ENCODE results near the gene SYNC. TPM values are rescaled to one million over a fixed set of nuclear protein-coding genes. Genes with fewer than 3 reads are reported as not detected.

Gene SYNC
- total RNA-seq, 2 experiments from 2014 or later = not detected

DNA sequence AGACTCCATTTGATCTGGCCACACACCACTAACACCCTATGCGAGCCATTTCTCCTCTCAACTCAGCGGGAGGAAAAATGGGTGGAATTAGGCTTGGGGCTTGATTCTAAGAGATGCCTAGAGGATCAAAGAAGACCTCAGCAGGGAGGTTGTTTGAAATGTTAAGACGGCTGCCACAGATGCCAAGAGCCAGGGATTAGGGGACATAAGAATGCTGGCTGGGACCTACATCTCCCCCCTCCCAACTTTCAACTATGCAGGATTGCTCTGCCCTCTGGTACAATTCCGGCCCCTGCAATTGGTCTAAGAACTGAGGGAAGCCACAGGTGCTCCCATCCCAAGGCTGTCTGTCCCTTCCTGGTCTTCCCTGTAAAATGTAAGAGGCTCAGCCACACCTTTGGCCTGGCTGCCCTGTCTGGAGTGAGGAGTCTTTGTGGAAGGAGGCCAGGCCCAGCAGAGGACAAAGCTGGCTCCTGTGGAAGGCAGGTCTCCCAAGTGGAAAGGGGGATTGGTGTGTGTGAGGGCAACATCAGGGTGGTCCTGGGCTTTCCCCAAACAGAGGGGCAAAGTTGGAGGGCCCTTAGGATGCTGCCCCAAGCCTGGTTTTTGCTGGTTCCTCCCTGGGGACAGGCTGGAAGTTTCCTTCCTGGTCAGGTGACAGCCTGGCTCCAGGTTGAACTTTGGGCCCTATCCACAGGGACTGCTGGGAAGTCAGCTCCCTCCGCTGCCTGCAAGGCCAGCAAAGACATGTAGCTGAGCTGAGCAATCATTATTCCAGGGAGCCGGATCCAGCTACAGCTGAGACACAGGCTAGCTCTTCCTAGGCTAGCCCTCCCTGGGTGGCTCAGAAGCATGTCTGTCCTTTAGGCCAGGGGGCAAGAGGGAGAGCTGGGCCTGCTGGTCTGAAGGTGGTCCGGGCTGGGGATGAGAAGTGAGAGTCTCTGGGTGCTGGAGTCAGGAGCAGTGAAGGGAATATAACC lies 34.5 kb upstream of the SYNC start:
- H3K9me3 Mint-ChIP-seq = no peaks in the 10 kb centered on the region
- no peak overlapping the region for H3K27ac Mint-ChIP-seq
- no peak overlapping the region for H3K4me3 Mint-ChIP-seq
- peaks cover 16% of the 10 kb centered on the region for H3K27me3 Mint-ChIP-seq
- no peaks in the 10 kb centered on the region for H3K4me1 Mint-ChIP-seq
- H3K36me3 Mint-ChIP-seq (ENCODE audit: low read depth) = no peaks in the 10 kb centered on the region
- POLR2A ChIA-PET = no interaction called here
- DNase-seq = no peak
- CTCF ChIA-PET = interaction anchor here (0.8 to 1.5 kb wide), 2 partner anchors 12 to 25 kb away, joined by 3 read pairs; no protein-coding TSS in a partner anchor

GRCh38 chr1:32733582-32734321 lies 31.2 kb upstream of the SYNC start:
- CTCF ChIA-PET = interaction anchor here (0.8 kb wide), 1 partner anchor 22 kb away, joined by 4 read pairs; no protein-coding TSS in a partner anchor
- no peak for DNase-seq
- Mint-ChIP-seq H3K27ac (no peak overlapping the region), H3K4me3 (no peak overlapping the region), H3K9me3 (no peaks in the 10 kb centered on the region), H3K36me3 (ENCODE audit: low read depth) (no peaks in the 10 kb centered on the region), H3K27me3 (peaks cover 4% of the 10 kb centered on the region), H3K4me1 (peaks cover 10% of the 10 kb centered on the region)
- POLR2A ChIA-PET = no interaction called here

GRCh38 chr1:32729254-32730046 lies 26.9 kb upstream of the SYNC start:
- POLR2A ChIA-PET = no interaction called here
- H3K27ac Mint-ChIP-seq = no peak overlapping the region
- H3K4me1 Mint-ChIP-seq = peaks cover 25% of the 10 kb centered on the region
- H3K9me3 Mint-ChIP-seq = no peaks in the 10 kb centered on the region
- DNase-seq = no peak
- CTCF ChIA-PET = interaction anchor here (1.1 to 2.9 kb wide), 3 partner anchors 17 to 209 kb away, joined by 3 to 16 read pairs (median 3); no protein-coding TSS in a partner anchor
- H3K36me3 Mint-ChIP-seq (ENCODE audit: low read depth) = no peaks in the 10 kb centered on the region
- H3K27me3 Mint-ChIP-seq = no peaks in the 10 kb centered on the region
- no peak overlapping the region for H3K4me3 Mint-ChIP-seq

GRCh38 chr1:32728413-32729077 lies 26.0 kb upstream of the SYNC start:
- Mint-ChIP-seq H3K4me1 (peaks cover 26% of the 10 kb centered on the region), H3K9me3 (no peaks in the 10 kb centered on the region), H3K36me3 (ENCODE audit: low read depth) (no peaks in the 10 kb centered on the region), H3K27me3 (no peaks in the 10 kb centered on the region), H3K27ac (no peak overlapping the region), H3K4me3 (no peak overlapping the region)
- DNase-seq = no peak
- CTCF ChIA-PET = interaction anchor here (0.7 to 2.9 kb wide), 6 partner anchors 11 to 370 kb away, joined by 3 to 16 read pairs (median 4); no protein-coding TSS in a partner anchor
- POLR2A ChIA-PET = no interaction called here

DNA sequence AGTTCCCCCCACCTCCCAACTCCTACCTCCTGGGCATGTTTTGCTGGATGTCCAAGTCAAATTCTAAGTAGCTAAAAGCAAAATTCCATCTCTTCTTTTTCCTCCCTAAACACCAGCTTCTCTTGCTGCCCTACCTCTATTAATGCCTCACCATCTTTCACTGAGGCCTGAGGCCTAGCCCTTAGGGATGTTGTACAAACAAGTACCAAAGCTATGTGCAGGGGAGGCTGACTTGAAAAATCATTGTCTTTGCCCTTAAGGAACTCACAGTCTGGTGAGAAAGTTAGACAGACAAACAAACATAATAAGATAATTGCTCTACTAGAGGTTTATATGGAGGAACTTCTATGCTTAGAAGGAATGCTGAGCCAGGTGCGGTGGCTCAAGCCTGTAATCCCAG lies 25.3 kb upstream of the SYNC start:
- Mint-ChIP-seq H3K9me3 (no peaks in the 10 kb centered on the region), H3K36me3 (ENCODE audit: low read depth) (no peaks in the 10 kb centered on the region), H3K27ac (no peak overlapping the region), H3K4me1 (peaks cover 26% of the 10 kb centered on the region), H3K27me3 (peaks cover 1% of the 10 kb centered on the region), H3K4me3 (no peak overlapping the region)
- CTCF ChIA-PET = interaction anchor here (0.7 to 2.9 kb wide), 5 partner anchors 10 to 370 kb away, joined by 3 to 16 read pairs (median 6); no protein-coding TSS in a partner anchor
- no peak for DNase-seq
- POLR2A ChIA-PET = no interaction called here

GRCh38 chr1:32725615-32725982 lies 23.0 kb upstream of the SYNC start:
- H3K27me3 Mint-ChIP-seq = peaks cover 9% of the 10 kb centered on the region
- H3K27ac Mint-ChIP-seq = no peak overlapping the region
- peaks cover 18% of the 10 kb centered on the region for H3K4me1 Mint-ChIP-seq
- CTCF ChIA-PET = interaction anchor here (2.5 kb wide), 1 partner anchor 13 kb away, joined by 13 read pairs; no protein-coding TSS in a partner anchor
- H3K9me3 Mint-ChIP-seq = no peaks in the 10 kb centered on the region
- no peak overlapping the region for H3K4me3 Mint-ChIP-seq
- no peaks in the 10 kb centered on the region for H3K36me3 Mint-ChIP-seq (ENCODE audit: low read depth)
- no peak for DNase-seq
- POLR2A ChIA-PET = interaction anchor here (0.6 kb wide), 1 partner anchor 106 kb away, joined by 3 read pairs; no protein-coding TSS in a partner anchor

- DNase-seq = peak; percentile 28
- Mint-ChIP-seq H3K4me1 (peaks cover 15% of the 10 kb centered on the region), H3K27ac (peak overlapping the region; percentile 81), H3K27me3 (peaks cover 9% of the 10 kb centered on the region), H3K36me3 (ENCODE audit: low read depth) (no peaks in the 10 kb centered on the region), H3K4me3 (no peak overlapping the region), H3K9me3 (no peaks in the 10 kb centered on the region)
- POLR2A ChIA-PET = interaction anchor here (0.6 kb wide), 1 partner anchor 105 kb away, joined by 3 read pairs; no protein-coding TSS in a partner anchor
- CTCF ChIA-PET = interaction anchor here (0.6 to 2.5 kb wide), 3 partner anchors 12 to 152 kb away, joined by 3 to 13 read pairs (median 3); no protein-coding TSS in a partner anchor
Observed at GRCh38 chr1:32724678-32725614, 22.4 kb upstream of the SYNC start.

- Mint-ChIP-seq H3K4me1 (peaks cover 14% of the 10 kb centered on the region), H3K9me3 (no peaks in the 10 kb centered on the region), H3K27ac (no peak overlapping the region), H3K4me3 (no peak overlapping the region), H3K27me3 (peaks cover 9% of the 10 kb centered on the region), H3K36me3 (ENCODE audit: low read depth) (no peaks in the 10 kb centered on the region)
- DNase-seq = no peak
- ChIA-PET CTCF (interaction anchor here (1.1 to 1.5 kb wide), 2 partner anchors 39 to 199 kb away, joined by 3 to 4 read pairs; no protein-coding TSS in a partner anchor), POLR2A (no interaction called here)
Observed at GRCh38 chr1:32719681-32720275, 17.2 kb upstream of the SYNC start.

- H3K36me3 Mint-ChIP-seq (ENCODE audit: low read depth) = no peaks in the 10 kb centered on the region
- no peak overlapping the region for H3K27ac Mint-ChIP-seq
- CTCF ChIA-PET = interaction anchor here (0.6 to 2.5 kb wide), 3 partner anchors 10 to 109 kb away, joined by 3 to 7 read pairs (median 4); no protein-coding TSS in a partner anchor
- H3K9me3 Mint-ChIP-seq = no peaks in the 10 kb centered on the region
- POLR2A ChIA-PET = no interaction called here
- H3K27me3 Mint-ChIP-seq = peaks cover 9% of the 10 kb centered on the region
- peaks cover 10% of the 10 kb centered on the region for H3K4me1 Mint-ChIP-seq
- DNase-seq = no peak
- no peak overlapping the region for H3K4me3 Mint-ChIP-seq
Observed at GRCh38 chr1:32718527-32718926, 16.0 kb upstream of the SYNC start.

DNA sequence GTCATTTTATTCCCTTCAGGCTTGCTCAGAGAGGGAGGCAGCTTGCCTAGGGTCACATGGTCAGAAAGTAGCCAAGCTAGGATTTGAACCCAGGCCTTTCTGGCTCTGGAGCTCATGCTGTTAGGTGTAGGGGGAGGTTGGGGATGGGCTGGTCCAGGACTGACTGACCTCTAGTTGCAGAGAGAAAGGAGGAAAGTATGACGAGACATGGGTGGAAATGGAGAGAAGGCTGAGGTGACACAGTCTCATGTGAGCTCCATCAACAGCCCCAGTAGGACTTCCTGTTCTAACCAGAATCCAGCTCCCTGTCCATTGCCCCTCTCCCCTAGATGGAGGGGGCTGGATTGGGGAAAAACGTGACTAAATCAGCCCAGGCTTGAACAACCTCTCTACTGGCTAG lies 15.5 kb upstream of the SYNC start:
- H3K4me1 Mint-ChIP-seq = peaks cover 12% of the 10 kb centered on the region
- H3K9me3 Mint-ChIP-seq = no peaks in the 10 kb centered on the region
- POLR2A ChIA-PET = no interaction called here
- H3K27ac Mint-ChIP-seq = no peak overlapping the region
- DNase-seq = no peak
- no peak overlapping the region for H3K4me3 Mint-ChIP-seq
- H3K36me3 Mint-ChIP-seq (ENCODE audit: low read depth) = no peaks in the 10 kb centered on the region
- H3K27me3 Mint-ChIP-seq = peaks cover 9% of the 10 kb centered on the region
- CTCF ChIA-PET = interaction anchor here (0.6 to 2.5 kb wide), 5 partner anchors 10 to 174 kb away, joined by 3 to 7 read pairs (median 4); no protein-coding TSS in a partner anchor

Measured in activated CD4-positive, alpha-beta T cell treated with anti-CD3 and anti-CD28 coated beads, Interleukin-2, amount 10 ng/mL, durations not matched to agents 7 days and 5 days (primary cell).